HEK293T (cell line): ENCODE data around the gene ABHD17A.

Experiments
- ARNT ChIP-seq: fragments of 450-650 bp; IDR thresholded peaks from 2 replicates; pipeline ENCODE4 v1.6.1; 2017; ENCODE audit warnings: mild to moderate bottlenecking
- BHLHE40 ChIP-seq: fragments of 450-650 bp; IDR thresholded peaks from 2 replicates; pipeline ENCODE4 v1.6.1; 2016; ENCODE audit warnings: mild to moderate bottlenecking, moderate library complexity, borderline replicate concordance
- CTBP1 ChIP-seq: fragments of 450-650 bp; IDR thresholded peaks from 2 replicates; pipeline ENCODE4 v1.6.1; 2016; ENCODE audit warnings: borderline replicate concordance
- ELF4 ChIP-seq: fragments of 450-650 bp; IDR thresholded peaks from 2 replicates; pipeline ENCODE4 v1.6.1; 2017; ENCODE audit warnings: antibody characterized with exemption
- FOXA1 ChIP-seq: fragments of 450-650 bp; IDR thresholded peaks from 2 replicates; pipeline ENCODE4 v1.6.1; 2016; ENCODE audit warnings: mild to moderate bottlenecking
- FOXM1 ChIP-seq: fragments of 450-650 bp; IDR thresholded peaks from 2 replicates; pipeline ENCODE4 v1.6.1; 2017; ENCODE audit warnings: mild to moderate bottlenecking, borderline replicate concordance
- HDGF ChIP-seq: fragments of 450-650 bp; IDR thresholded peaks from 2 replicates; pipeline ENCODE4 v1.6.1; 2017; ENCODE audit warnings: antibody characterized with exemption, borderline replicate concordance
- L3MBTL2 ChIP-seq: fragments of 450-650 bp; conservative IDR thresholded peaks from 2 replicates; pipeline ENCODE4 v1.6.1; 2016; ENCODE audit warnings: mild to moderate bottlenecking
- LEF1 ChIP-seq: fragments of 450-650 bp; IDR thresholded peaks from 2 replicates; pipeline ENCODE4 v1.6.1; 2017; ENCODE audit warnings: mild to moderate bottlenecking, borderline replicate concordance
- PKNOX1 ChIP-seq: fragments of 450-650 bp; IDR thresholded peaks from 2 replicates; pipeline ENCODE4 v1.6.1; 2016
- SP1 ChIP-seq: fragments of 450-650 bp; IDR thresholded peaks from 2 replicates; pipeline ENCODE4 v1.6.1; 2017
- SUZ12 ChIP-seq: fragments of 450-650 bp; IDR thresholded peaks from 2 replicates; pipeline ENCODE4 v1.6.1; 2016; ENCODE audit warnings: mild to moderate bottlenecking
- TARDBP ChIP-seq: fragments of 450-650 bp; IDR thresholded peaks from 2 replicates; pipeline ENCODE4 v1.6.1; 2016

GRCh38 chr19:1873524-1874473 is 11.5 kb downstream of the ABHD17A start:
- TF ChIP-seq CTBP1 (no peak), LEF1 (no peak), PKNOX1 (no peak), L3MBTL2 (no peak), SP1 (no peak), TARDBP (no peak), FOXM1 (no peak), FOXA1 (no peak), BHLHE40 (no peak), HDGF (no peak), ELF4 (no peak), SUZ12 (no peak), ARNT (no peak)
